Stimulated activated naive CD8-positive, alpha-beta T cell treated with anti-CD3 and anti-CD28 coated beads, Interleukin-15, Interleukin-2, amounts not matched to agents 100 ng/mL and 50 ng/mL, for 24 hours (primary cell): ENCODE results near the gene SLC10A7.

Experiments
- H3K27ac Mint-ChIP-seq: one replicate; pipeline ENCODE4 v1.8.0; 2021; ENCODE audit warnings: mild to moderate bottlenecking, mixed read lengths
- H3K27me3 Mint-ChIP-seq: one replicate; pipeline ENCODE4 v1.8.0; 2021; ENCODE audit warnings: mixed read lengths
- H3K36me3 Mint-ChIP-seq: one replicate; pipeline ENCODE4 v1.8.0; 2021; ENCODE audit warnings: low read depth, mixed read lengths
- H3K4me1 Mint-ChIP-seq: one replicate; pipeline ENCODE4 v1.8.0; 2021; ENCODE audit warnings: low read depth, mixed read lengths
- H3K4me3 Mint-ChIP-seq: one replicate; pipeline ENCODE4 v1.8.0; 2021; ENCODE audit warnings: mild to moderate bottlenecking, mixed read lengths
- H3K9me3 Mint-ChIP-seq: one replicate; pipeline ENCODE4 v1.8.0; 2021; ENCODE audit warnings: mixed read lengths

Gene SLC10A7

GRCh38 chr4:146477054-146477453 lies 44.7 kb downstream of the SLC10A7 start:
- H3K27me3 Mint-ChIP-seq, result no peaks in the 10 kb centered on the region
- peaks cover 9% of the 10 kb centered on the region for H3K9me3 Mint-ChIP-seq
- H3K36me3 Mint-ChIP-seq, result peaks cover 18% of the 10 kb centered on the region
- peaks cover 5% of the 10 kb centered on the region for H3K4me1 Mint-ChIP-seq
- no peak overlapping the region for H3K4me3 Mint-ChIP-seq
- H3K27ac Mint-ChIP-seq, result no peak overlapping the region

GRCh38 chr4:146472404-146472803 lies 49.3 kb downstream of the SLC10A7 start:
- H3K27ac Mint-ChIP-seq, result no peak overlapping the region
- H3K4me3 Mint-ChIP-seq, result no peak overlapping the region
- no peaks in the 10 kb centered on the region for H3K9me3 Mint-ChIP-seq
- H3K36me3 Mint-ChIP-seq, result peaks cover 7% of the 10 kb centered on the region
- H3K4me1 Mint-ChIP-seq, result no peaks in the 10 kb centered on the region
- no peaks in the 10 kb centered on the region for H3K27me3 Mint-ChIP-seq

- H3K4me3 Mint-ChIP-seq, result no peak overlapping the region
- no peaks in the 10 kb centered on the region for H3K9me3 Mint-ChIP-seq
- peaks cover 4% of the 10 kb centered on the region for H3K4me1 Mint-ChIP-seq
- H3K27me3 Mint-ChIP-seq, result no peaks in the 10 kb centered on the region
- peaks cover 7% of the 10 kb centered on the region for H3K36me3 Mint-ChIP-seq
- no peak overlapping the region for H3K27ac Mint-ChIP-seq
These were observed 51.1 kb downstream of the SLC10A7 start for GRCh38 chr4:146470604-146471003.

- peaks cover 4% of the 10 kb centered on the region for H3K4me1 Mint-ChIP-seq
- no peaks in the 10 kb centered on the region for H3K9me3 Mint-ChIP-seq
- no peak overlapping the region for H3K4me3 Mint-ChIP-seq
- no peaks in the 10 kb centered on the region for H3K27me3 Mint-ChIP-seq
- H3K27ac Mint-ChIP-seq, result no peak overlapping the region
- H3K36me3 Mint-ChIP-seq, result peaks cover 7% of the 10 kb centered on the region
These were observed 52.7 kb downstream of the SLC10A7 start for GRCh38 chr4:146469022-146469421.

- no peak overlapping the region for H3K27ac Mint-ChIP-seq
These were observed 56.1 kb downstream of the SLC10A7 start for GRCh38 chr4:146465628-146466027.

GRCh38 chr4:146462251-146462650 lies 59.5 kb downstream of the SLC10A7 start:
- H3K4me1 Mint-ChIP-seq, result peaks cover 33% of the 10 kb centered on the region
- no peak overlapping the region for H3K27ac Mint-ChIP-seq

More at GRCh38 chr4:146465628-146466027, 56.1 kb downstream of the SLC10A7 start:
- no peak overlapping the region for H3K4me3 Mint-ChIP-seq
- H3K27me3 Mint-ChIP-seq, result no peaks in the 10 kb centered on the region
- peaks cover 7% of the 10 kb centered on the region for H3K36me3 Mint-ChIP-seq
- H3K4me1 Mint-ChIP-seq, result peaks cover 4% of the 10 kb centered on the region
- H3K9me3 Mint-ChIP-seq, result no peaks in the 10 kb centered on the region

GRCh38 chr4:146458594-146458993 lies 63.1 kb downstream of the SLC10A7 start:
- peak overlapping the region; percentile 93 for H3K27ac Mint-ChIP-seq
- peaks cover 19% of the 10 kb centered on the region for H3K36me3 Mint-ChIP-seq
- H3K4me3 Mint-ChIP-seq, result peak overlapping the region; percentile 75
- no peaks in the 10 kb centered on the region for H3K27me3 Mint-ChIP-seq
- H3K9me3 Mint-ChIP-seq, result peaks cover 4% of the 10 kb centered on the region
- peaks cover 30% of the 10 kb centered on the region for H3K4me1 Mint-ChIP-seq

More at GRCh38 chr4:146462251-146462650, 59.5 kb downstream of the SLC10A7 start:
- Mint-ChIP-seq H3K9me3 (peaks cover 4% of the 10 kb centered on the region), H3K27me3 (no peaks in the 10 kb centered on the region), H3K4me3 (no peak overlapping the region), H3K36me3 (peaks cover 14% of the 10 kb centered on the region)

GRCh38 chr4:146456681-146457080 lies 65.1 kb downstream of the SLC10A7 start:
- H3K4me1 Mint-ChIP-seq, result peaks cover 36% of the 10 kb centered on the region
- peaks cover 21% of the 10 kb centered on the region for H3K36me3 Mint-ChIP-seq
- no peaks in the 10 kb centered on the region for H3K27me3 Mint-ChIP-seq
- H3K4me3 Mint-ChIP-seq, result no peak overlapping the region
- peaks cover 4% of the 10 kb centered on the region for H3K9me3 Mint-ChIP-seq
- no peak overlapping the region for H3K27ac Mint-ChIP-seq

- H3K9me3 Mint-ChIP-seq, result peaks cover 3% of the 10 kb centered on the region
- H3K27me3 Mint-ChIP-seq, result no peaks in the 10 kb centered on the region
- no peak overlapping the region for H3K4me3 Mint-ChIP-seq
- peaks cover 46% of the 10 kb centered on the region for H3K4me1 Mint-ChIP-seq
- no peak overlapping the region for H3K27ac Mint-ChIP-seq
- H3K36me3 Mint-ChIP-seq, result peaks cover 16% of the 10 kb centered on the region
These were observed 68.4 kb downstream of the SLC10A7 start for GRCh38 chr4:146453181-146453807.

GRCh38 chr4:146450524-146450923 lies 71.2 kb downstream of the SLC10A7 start:
- no peaks in the 10 kb centered on the region for H3K9me3 Mint-ChIP-seq

GRCh38 chr4:146446555-146446954 lies 75.2 kb downstream of the SLC10A7 start:
- H3K27ac Mint-ChIP-seq, result no peak overlapping the region
- no peaks in the 10 kb centered on the region for H3K27me3 Mint-ChIP-seq
- no peak overlapping the region for H3K4me3 Mint-ChIP-seq
- H3K4me1 Mint-ChIP-seq, result peaks cover 28% of the 10 kb centered on the region
- no peaks in the 10 kb centered on the region for H3K9me3 Mint-ChIP-seq
- peaks cover 19% of the 10 kb centered on the region for H3K36me3 Mint-ChIP-seq

More at GRCh38 chr4:146450524-146450923, 71.2 kb downstream of the SLC10A7 start:
- Mint-ChIP-seq H3K27me3 (no peaks in the 10 kb centered on the region), H3K36me3 (peaks cover 20% of the 10 kb centered on the region), H3K4me3 (peak overlapping the region; percentile 34), H3K4me1 (peaks cover 35% of the 10 kb centered on the region), H3K27ac (peak overlapping the region; percentile 82)

GRCh38 chr4:146445198-146446150 lies 76.3 kb downstream of the SLC10A7 start:
- Mint-ChIP-seq H3K36me3 (peaks cover 14% of the 10 kb centered on the region), H3K9me3 (no peaks in the 10 kb centered on the region), H3K27me3 (no peaks in the 10 kb centered on the region), H3K27ac (peak overlapping the region; percentile 39), H3K4me1 (peaks cover 17% of the 10 kb centered on the region), H3K4me3 (no peak overlapping the region)

GRCh38 chr4:146443525-146443924 lies 78.2 kb downstream of the SLC10A7 start:
- H3K4me3 Mint-ChIP-seq, result no peak overlapping the region
- no peaks in the 10 kb centered on the region for H3K9me3 Mint-ChIP-seq
- no peaks in the 10 kb centered on the region for H3K27me3 Mint-ChIP-seq
- H3K36me3 Mint-ChIP-seq, result peaks cover 20% of the 10 kb centered on the region
- H3K27ac Mint-ChIP-seq, result no peak overlapping the region
- no peaks in the 10 kb centered on the region for H3K4me1 Mint-ChIP-seq

- no peaks in the 10 kb centered on the region for H3K9me3 Mint-ChIP-seq
- H3K4me3 Mint-ChIP-seq, result no peak overlapping the region
- H3K27me3 Mint-ChIP-seq, result no peaks in the 10 kb centered on the region
- H3K4me1 Mint-ChIP-seq, result no peaks in the 10 kb centered on the region
- peaks cover 20% of the 10 kb centered on the region for H3K36me3 Mint-ChIP-seq
- H3K27ac Mint-ChIP-seq, result no peak overlapping the region
These were observed 78.9 kb downstream of the SLC10A7 start for GRCh38 chr4:146442801-146443200.

- H3K27ac Mint-ChIP-seq, result no peak overlapping the region
- no peaks in the 10 kb centered on the region for H3K27me3 Mint-ChIP-seq
- H3K4me1 Mint-ChIP-seq, result no peaks in the 10 kb centered on the region
- H3K9me3 Mint-ChIP-seq, result no peaks in the 10 kb centered on the region
- H3K36me3 Mint-ChIP-seq, result peaks cover 8% of the 10 kb centered on the region
- no peak overlapping the region for H3K4me3 Mint-ChIP-seq
These were observed 81.7 kb downstream of the SLC10A7 start for GRCh38 chr4:146439999-146440398.
